ENCODE measurements around the gene VPS37C.

VPS37C gene

DNA sequence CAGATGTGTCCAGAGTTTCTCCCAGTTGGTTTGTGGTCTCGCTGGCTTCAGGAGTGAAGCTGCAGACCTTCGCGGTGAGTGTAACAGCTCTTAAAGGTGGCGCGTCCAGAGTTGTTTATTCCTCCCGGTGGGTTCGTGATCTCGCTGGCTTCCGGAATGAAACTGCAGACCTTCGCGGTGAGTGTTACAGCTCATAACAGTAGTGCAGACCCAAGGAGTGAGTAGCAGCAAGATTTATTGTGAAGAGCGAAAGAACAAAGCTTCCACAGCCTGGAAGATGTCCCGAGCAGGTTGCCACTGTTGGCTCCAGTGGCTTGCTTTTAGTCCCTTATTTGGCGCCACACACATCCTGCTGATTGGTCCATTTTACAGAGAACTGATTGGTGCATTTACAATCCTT is 40.2 kb upstream of the VPS37C start:
- Histone ChIP-seq H3K4me3 (ENCODE audit: severe bottlenecking) (no peak overlapping the region), H3K27me3 (ENCODE audit: insufficient read depth, poor library complexity, severe bottlenecking) (no peaks in the 10 kb centered on the region), H3K27ac (ENCODE audit: poor library complexity, severe bottlenecking) (no peak overlapping the region), H3K9me3 (ENCODE audit: severe bottlenecking) (no peaks in the 10 kb centered on the region), H3K4me1 (ENCODE audit: insufficient read depth, poor library complexity, severe bottlenecking) (no peaks in the 10 kb centered on the region), H3K36me3 (ENCODE audit: low read depth) (no peaks in the 10 kb centered on the region)
- ATAC-seq (ENCODE audit: low read depth) (no peak), DNase-seq (ENCODE audit: low spot score) (no peak)
- TF ChIP-seq, protein P1, sequence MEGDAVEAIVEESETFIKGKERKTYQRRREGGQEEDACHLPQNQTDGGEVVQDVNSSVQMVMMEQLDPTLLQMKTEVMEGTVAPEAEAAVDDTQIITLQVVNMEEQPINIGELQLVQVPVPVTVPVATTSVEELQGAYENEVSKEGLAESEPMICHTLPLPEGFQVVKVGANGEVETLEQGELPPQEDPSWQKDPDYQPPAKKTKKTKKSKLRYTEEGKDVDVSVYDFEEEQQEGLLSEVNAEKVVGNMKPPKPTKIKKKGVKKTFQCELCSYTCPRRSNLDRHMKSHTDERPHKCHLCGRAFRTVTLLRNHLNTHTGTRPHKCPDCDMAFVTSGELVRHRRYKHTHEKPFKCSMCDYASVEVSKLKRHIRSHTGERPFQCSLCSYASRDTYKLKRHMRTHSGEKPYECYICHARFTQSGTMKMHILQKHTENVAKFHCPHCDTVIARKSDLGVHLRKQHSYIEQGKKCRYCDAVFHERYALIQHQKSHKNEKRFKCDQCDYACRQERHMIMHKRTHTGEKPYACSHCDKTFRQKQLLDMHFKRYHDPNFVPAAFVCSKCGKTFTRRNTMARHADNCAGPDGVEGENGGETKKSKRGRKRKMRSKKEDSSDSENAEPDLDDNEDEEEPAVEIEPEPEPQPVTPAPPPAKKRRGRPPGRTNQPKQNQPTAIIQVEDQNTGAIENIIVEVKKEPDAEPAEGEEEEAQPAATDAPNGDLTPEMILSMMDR (IDR thresholded peaks at IDR 0.05; ENCODE audit: poor library complexity, severe bottlenecking), result no peak

DNA sequence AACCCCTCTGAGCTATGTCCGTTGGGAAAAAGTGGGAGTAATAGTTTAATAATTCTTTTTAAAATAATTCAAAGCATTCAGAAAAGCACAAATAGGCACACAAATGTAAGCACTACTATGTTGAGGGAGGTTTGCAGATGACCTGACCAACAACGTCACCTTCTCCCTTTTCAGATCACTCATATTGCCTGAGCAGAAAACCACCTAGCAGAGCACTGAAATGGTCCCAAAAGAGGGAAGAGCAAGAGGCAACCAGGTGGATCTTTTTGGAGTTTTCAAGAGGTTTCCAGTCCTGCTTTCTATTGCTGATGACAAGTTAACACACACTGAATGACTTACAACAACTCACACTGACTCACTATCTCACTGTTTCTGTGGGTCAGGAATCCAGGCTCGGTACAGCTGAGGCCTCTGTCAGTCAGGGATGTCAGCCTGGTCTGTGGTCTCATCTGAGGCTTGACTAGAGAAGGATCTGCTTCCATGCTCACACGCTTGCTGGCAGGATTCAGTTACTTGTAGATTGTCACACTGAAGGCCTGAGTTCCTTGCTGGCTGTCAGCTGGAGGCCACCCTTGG is 37.8 kb upstream of the VPS37C start:
- ATAC-seq (ENCODE audit: low read depth) (no peak), DNase-seq (ENCODE audit: low spot score) (no peak)
- H3K9me3 ChIP-seq (ENCODE audit: severe bottlenecking), result no peaks in the 10 kb centered on the region
- TF ChIP-seq, protein P1 (IDR thresholded peaks at IDR 0.05; ENCODE audit: poor library complexity, severe bottlenecking), result no peak
- H3K4me1 ChIP-seq (ENCODE audit: insufficient read depth, poor library complexity, severe bottlenecking), result no peaks in the 10 kb centered on the region
- H3K27me3 ChIP-seq (ENCODE audit: insufficient read depth, poor library complexity, severe bottlenecking), result no peaks in the 10 kb centered on the region
- H3K27ac ChIP-seq (ENCODE audit: poor library complexity, severe bottlenecking), result no peak overlapping the region
- H3K36me3 ChIP-seq (ENCODE audit: low read depth), result no peaks in the 10 kb centered on the region
- no peak overlapping the region for H3K4me3 ChIP-seq (ENCODE audit: severe bottlenecking)

DNA sequence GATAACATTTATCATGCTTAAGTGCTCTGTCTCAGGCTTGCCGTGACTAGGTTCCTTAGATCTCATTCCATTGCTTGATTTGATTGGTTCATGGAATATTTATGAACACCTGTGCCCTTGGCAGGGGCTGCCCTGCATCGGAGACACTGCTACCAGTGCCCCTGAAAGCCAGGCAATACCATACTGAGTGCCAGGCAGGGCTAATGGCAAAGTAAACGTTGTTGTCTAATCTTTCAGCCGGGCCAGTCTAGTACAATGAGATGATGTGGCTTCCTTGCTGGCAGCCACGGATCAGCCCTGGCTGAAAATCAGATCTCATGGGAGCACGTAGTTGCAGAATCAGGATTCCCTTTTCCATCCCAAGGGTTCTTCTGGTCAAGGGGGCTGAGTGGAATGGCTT is 37.1 kb upstream of the VPS37C start:
- H3K27me3 ChIP-seq (ENCODE audit: insufficient read depth, poor library complexity, severe bottlenecking), result no peaks in the 10 kb centered on the region
- DNase-seq (ENCODE audit: low spot score), result no peak

DNA sequence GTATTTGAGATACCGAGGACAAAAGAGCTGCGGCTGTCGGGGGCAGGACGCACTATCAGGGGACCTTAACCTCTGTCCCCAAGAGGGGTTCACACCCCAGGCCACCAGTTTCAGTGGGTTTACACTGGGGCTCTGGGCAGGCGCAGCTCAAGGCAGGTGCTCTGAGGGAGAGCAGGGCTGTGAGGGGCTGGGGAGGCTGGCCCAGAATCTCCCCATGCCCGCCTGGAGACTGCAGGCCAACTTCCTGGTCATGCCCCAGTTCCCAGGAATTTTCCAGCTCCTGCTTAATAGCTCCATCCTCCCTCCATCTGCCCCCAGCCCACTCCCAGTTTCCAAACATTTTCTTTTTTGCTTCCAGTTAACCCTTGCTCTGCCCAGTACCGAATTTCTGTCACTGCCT is 34.5 kb upstream of the VPS37C start:
- DNase-seq (ENCODE audit: low spot score) (no peak), ATAC-seq (ENCODE audit: low read depth) (no peak)
- H3K27ac ChIP-seq (ENCODE audit: poor library complexity, severe bottlenecking), result no peak overlapping the region
- TF ChIP-seq, protein P1 (IDR thresholded peaks at IDR 0.05; ENCODE audit: poor library complexity, severe bottlenecking), result no peak
- no peak overlapping the region for H3K4me3 ChIP-seq (ENCODE audit: severe bottlenecking)
- no peaks in the 10 kb centered on the region for H3K36me3 ChIP-seq (ENCODE audit: low read depth)
- H3K4me1 ChIP-seq (ENCODE audit: insufficient read depth, poor library complexity, severe bottlenecking), result no peaks in the 10 kb centered on the region
- no peaks in the 10 kb centered on the region for H3K27me3 ChIP-seq (ENCODE audit: insufficient read depth, poor library complexity, severe bottlenecking)
- H3K9me3 ChIP-seq (ENCODE audit: severe bottlenecking), result no peaks in the 10 kb centered on the region

More for the DNA sequence above, 37.1 kb upstream of the VPS37C start:
- ATAC-seq (ENCODE audit: low read depth), result no peak
- H3K4me3 ChIP-seq (ENCODE audit: severe bottlenecking), result no peak overlapping the region
- TF ChIP-seq, protein P1 (IDR thresholded peaks at IDR 0.05; ENCODE audit: poor library complexity, severe bottlenecking), result no peak
- H3K4me1 ChIP-seq (ENCODE audit: insufficient read depth, poor library complexity, severe bottlenecking), result no peaks in the 10 kb centered on the region
- no peaks in the 10 kb centered on the region for H3K9me3 ChIP-seq (ENCODE audit: severe bottlenecking)
- no peak overlapping the region for H3K27ac ChIP-seq (ENCODE audit: poor library complexity, severe bottlenecking)
- H3K36me3 ChIP-seq (ENCODE audit: low read depth), result no peaks in the 10 kb centered on the region

DNA sequence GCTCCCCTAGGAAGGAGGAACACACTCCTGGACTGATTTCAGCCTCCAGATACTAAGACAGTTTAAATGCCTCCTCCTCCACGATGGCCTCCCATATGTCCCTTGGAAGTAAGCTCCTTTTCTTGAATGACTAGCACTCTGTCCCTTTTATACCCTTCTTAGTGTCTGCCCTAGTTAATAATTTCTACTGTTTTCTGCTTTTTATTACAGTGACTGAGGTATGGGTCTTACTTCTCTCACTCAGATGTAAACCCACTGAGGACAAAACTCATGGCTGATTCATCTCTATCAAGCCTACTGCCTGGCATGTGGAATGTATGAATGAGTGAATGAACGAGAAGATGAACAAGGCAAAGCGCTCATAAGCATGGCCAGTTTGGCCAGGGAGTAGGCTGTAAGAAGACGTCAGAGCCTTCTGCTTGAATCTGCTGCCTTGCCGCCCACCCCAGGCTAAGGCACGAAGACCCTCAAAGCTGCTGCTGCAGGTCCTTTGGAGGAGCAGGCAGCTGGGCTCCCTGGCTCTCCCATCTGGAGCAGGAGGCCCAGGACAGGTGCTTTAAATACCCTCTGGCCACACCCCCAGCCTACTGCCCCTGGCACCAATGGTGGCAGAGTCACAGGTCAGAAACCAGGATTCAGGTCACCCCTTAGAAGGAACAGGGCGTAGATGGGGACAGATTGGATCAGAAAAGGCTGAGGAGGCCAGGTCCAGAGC is 33.9 kb upstream of the VPS37C start:
- no peaks in the 10 kb centered on the region for H3K9me3 ChIP-seq (ENCODE audit: severe bottlenecking)
- H3K27ac ChIP-seq (ENCODE audit: poor library complexity, severe bottlenecking), result no peak overlapping the region
- DNase-seq (ENCODE audit: low spot score), result no peak

More for the DNA sequence above, 33.9 kb upstream of the VPS37C start:
- no peaks in the 10 kb centered on the region for H3K36me3 ChIP-seq (ENCODE audit: low read depth)
- no peaks in the 10 kb centered on the region for H3K27me3 ChIP-seq (ENCODE audit: insufficient read depth, poor library complexity, severe bottlenecking)
- no peak overlapping the region for H3K4me3 ChIP-seq (ENCODE audit: severe bottlenecking)
- TF ChIP-seq, protein P1 (IDR thresholded peaks at IDR 0.05; ENCODE audit: poor library complexity, severe bottlenecking), result no peak
- ATAC-seq (ENCODE audit: low read depth), result no peak
- H3K4me1 ChIP-seq (ENCODE audit: insufficient read depth, poor library complexity, severe bottlenecking), result no peaks in the 10 kb centered on the region

Data from RWPE2 (cell line).